Tibial artery (tissue), 4 donors: ENCODE results near the gene S100A9.

Experiments
- DNase-seq, 2 donors: peaks; one replicate each; pipeline ENCODE4 v3.0.0-alpha.2; 2019
- H3K27ac ChIP-seq, 2 donors: fragments of 200-600 bp; sonication (generic) in 1 of 2; 1 replicate in 1 of 2; 2 replicates in 1 of 2; pipeline ENCODE4 v1.5.1; 2018 to 2019; ENCODE audit warnings: mild to moderate bottlenecking in 1 of 2
- H3K27me3 ChIP-seq, 2 donors: fragments of 200-600 bp; sonication (generic) in 1 of 2; one replicate each; pipeline versions ENCODE4 v1.5.1 to v1.6.0; 2016 to 2019
- H3K36me3 ChIP-seq, 3 donors: fragments of 200-600 bp; sonication (generic) in 2 of 3; one replicate each; pipeline ENCODE4 v1.5.1; 2016 to 2019; ENCODE audit warnings: mild to moderate bottlenecking in 2 of 3
- H3K4me1 ChIP-seq, 4 donors: fragments of 200-600 bp; sonication (generic) in 2 of 4; 1 replicate in 3 of 4; 2 replicates in 1 of 4; pipeline ENCODE4 v1.5.1; 2016 to 2019
- H3K4me3 ChIP-seq, 2 donors: fragments of 200-600 bp; sonication (generic) in 1 of 2; 1 replicate in 1 of 2; 2 replicates in 1 of 2; pipeline ENCODE4 v1.5.1; 2018 to 2019; ENCODE audit warnings: mild to moderate bottlenecking in 2 of 2
- H3K9me3 ChIP-seq, 3 donors: fragments of 200-600 bp; sonication (generic) in 1 of 3; one replicate each; pipeline ENCODE4 v1.5.1; 2016 to 2019
- intact Hi-C: fragments of 100-400 bp; cut with DNase I; formaldehyde crosslinking; loops from one replicate; pipeline ENCODE4 v1.15.0; 2023; ENCODE audit warnings: low total_unique reads
- TF ChIP-seq, protein P1 (sequence below), 2 experiments: fragments of 200-600 bp in 1 of 2; fragments of 450-650 bp in 1 of 2; IDR thresholded peaks; one replicate each; pipeline ENCODE4 v1.5.1; 2017 to 2019; ENCODE audit warnings: antibody characterized with exemption in 2 of 2, mild to moderate bottlenecking in 1 of 2, moderate library complexity in 1 of 2

Gene S100A9

GRCh38 chr1:153357853-153358690 lies at the start of gene S100A9:
S100A9 (plus strand) TSS chr1:153357854; CDS start chr1:153358284, 430 bp downstream.
- intact Hi-C loops, result no loop called here
- Histone ChIP-seq H3K4me1 (no peaks in the 10 kb centered on the region), H3K27ac (no peak within 1 kb of the TSS), H3K27me3 (no peaks in the 10 kb centered on the region), H3K9me3 (no peaks in the 10 kb centered on the region), H3K4me3 (no peak within 1 kb of the TSS), H3K36me3 (no peaks in the 10 kb centered on the region)
- no peak for DNase-seq
- TF ChIP-seq, protein P1, sequence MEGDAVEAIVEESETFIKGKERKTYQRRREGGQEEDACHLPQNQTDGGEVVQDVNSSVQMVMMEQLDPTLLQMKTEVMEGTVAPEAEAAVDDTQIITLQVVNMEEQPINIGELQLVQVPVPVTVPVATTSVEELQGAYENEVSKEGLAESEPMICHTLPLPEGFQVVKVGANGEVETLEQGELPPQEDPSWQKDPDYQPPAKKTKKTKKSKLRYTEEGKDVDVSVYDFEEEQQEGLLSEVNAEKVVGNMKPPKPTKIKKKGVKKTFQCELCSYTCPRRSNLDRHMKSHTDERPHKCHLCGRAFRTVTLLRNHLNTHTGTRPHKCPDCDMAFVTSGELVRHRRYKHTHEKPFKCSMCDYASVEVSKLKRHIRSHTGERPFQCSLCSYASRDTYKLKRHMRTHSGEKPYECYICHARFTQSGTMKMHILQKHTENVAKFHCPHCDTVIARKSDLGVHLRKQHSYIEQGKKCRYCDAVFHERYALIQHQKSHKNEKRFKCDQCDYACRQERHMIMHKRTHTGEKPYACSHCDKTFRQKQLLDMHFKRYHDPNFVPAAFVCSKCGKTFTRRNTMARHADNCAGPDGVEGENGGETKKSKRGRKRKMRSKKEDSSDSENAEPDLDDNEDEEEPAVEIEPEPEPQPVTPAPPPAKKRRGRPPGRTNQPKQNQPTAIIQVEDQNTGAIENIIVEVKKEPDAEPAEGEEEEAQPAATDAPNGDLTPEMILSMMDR (IDR thresholded peaks at IDR 0.05), result no peak

GRCh38 chr1:153308540-153308939 lies 49.1 kb upstream of the S100A9 start:
- H3K4me1 ChIP-seq, result no peaks in the 10 kb centered on the region
- intact Hi-C loops, result no loop called here
- H3K27me3 ChIP-seq, result peaks cover 0 to 8% of the 10 kb centered on the region in 2 donors
- TF ChIP-seq, protein P1 (IDR thresholded peaks at IDR 0.05), result no peak
- H3K4me3 ChIP-seq, result no peak overlapping the region
- peak in 1 of 2 donors; percentile 3 for DNase-seq
- no peaks in the 10 kb centered on the region for H3K9me3 ChIP-seq
- H3K27ac ChIP-seq, result no peak overlapping the region
- H3K36me3 ChIP-seq, result no peaks in the 10 kb centered on the region

DNA sequence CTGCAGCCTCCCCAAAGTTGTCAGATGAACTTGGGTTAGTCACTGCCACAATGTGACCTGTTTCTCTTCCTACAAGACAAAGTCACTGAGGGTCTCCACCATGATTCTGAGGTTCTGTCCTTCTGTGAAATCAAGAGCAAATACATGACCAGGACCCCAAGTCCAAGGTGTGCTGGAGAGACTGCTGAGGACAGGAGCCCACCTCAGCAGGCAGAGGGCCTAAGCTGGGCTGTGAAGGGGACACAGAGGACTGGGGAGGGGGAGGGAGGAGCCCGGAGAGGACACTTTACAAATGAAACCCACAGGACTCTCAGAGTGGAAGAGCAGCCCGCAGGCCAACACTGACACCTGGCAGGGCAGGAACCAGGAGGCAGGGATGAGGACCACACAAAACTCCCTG lies 48.2 kb upstream of the S100A9 start:
- intact Hi-C loops, result no loop called here
- no peak overlapping the region for H3K27ac ChIP-seq
- no peaks in the 10 kb centered on the region for H3K9me3 ChIP-seq
- TF ChIP-seq, protein P1 (IDR thresholded peaks at IDR 0.05), result no peak
- H3K27me3 ChIP-seq, result peaks cover 0 to 8% of the 10 kb centered on the region in 2 donors
- H3K36me3 ChIP-seq, result no peaks in the 10 kb centered on the region
- DNase-seq, result peak in 1 of 2 donors; percentile 38
- no peaks in the 10 kb centered on the region for H3K4me1 ChIP-seq
- H3K4me3 ChIP-seq, result no peak overlapping the region

DNA sequence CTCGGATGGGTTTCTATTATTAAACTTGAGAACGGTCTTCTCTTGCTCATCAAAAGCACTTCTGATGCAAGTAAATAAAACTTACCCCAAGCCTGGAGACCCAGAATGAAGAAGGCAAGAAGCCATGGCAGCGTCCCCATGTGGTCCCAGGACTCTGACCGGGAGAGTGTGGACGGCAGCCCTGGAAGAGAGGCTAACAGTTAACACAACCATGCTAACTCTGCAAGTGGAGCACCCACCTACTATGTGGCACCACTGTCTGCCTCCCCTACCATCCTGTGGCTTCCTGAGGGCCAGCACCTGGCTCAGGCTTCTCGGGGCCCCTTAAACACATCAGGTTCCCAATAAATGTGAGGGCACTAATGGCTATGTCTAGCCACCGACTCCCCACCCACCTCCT lies 47.1 kb upstream of the S100A9 start:
- DNase-seq, result peak in 1 of 2 donors; percentile 44
- Histone ChIP-seq H3K4me3 (no peak overlapping the region), H3K27me3 (peaks cover 0 to 8% of the 10 kb centered on the region in 2 donors), H3K9me3 (no peaks in the 10 kb centered on the region), H3K36me3 (no peaks in the 10 kb centered on the region), H3K27ac (no peak overlapping the region), H3K4me1 (no peaks in the 10 kb centered on the region)
- TF ChIP-seq, protein P1 (IDR thresholded peaks at IDR 0.05), result no peak
- intact Hi-C loops, result no loop called here

GRCh38 chr1:153312570-153313186 lies 45.0 kb upstream of the S100A9 start, which contains the start of gene PGLYRP3:
PGLYRP3 (minus strand) TSS chr1:153312952; CDS start chr1:153310665, 2,287 bp downstream.
- Histone ChIP-seq H3K4me1 (no peaks in the 10 kb centered on the region), H3K9me3 (no peaks in the 10 kb centered on the region), H3K36me3 (no peaks in the 10 kb centered on the region), H3K27ac (no peak within 1 kb of the TSS), H3K4me3 (no peak within 1 kb of the TSS), H3K27me3 (peaks cover 0 to under 1% of the 10 kb centered on the region in 2 donors)
- TF ChIP-seq, protein P1 (IDR thresholded peaks at IDR 0.05), result no peak
- intact Hi-C loops, result no loop called here
- peak in 1 of 2 donors; percentile 16 for DNase-seq
